H1 (cell line): ENCODE data around the gene TRMT2B. TPM values are rescaled to one million over a fixed set of nuclear protein-coding genes. Genes with fewer than 3 reads are reported as not detected.

ENCODE experiments used
- CTCF ChIA-PET: fragments of 300-600 bp; sonication (Branson Sonifier 250); formaldehyde crosslinking; loops from one replicate; lab custom pipeline; 2021; ENCODE audit not compliant: partially characterized antibody; lab: Charles Lee
- POLR2A ChIA-PET: fragments of 300-600 bp; sonication (Branson Sonifier 250); formaldehyde crosslinking; loops from one replicate; lab custom pipeline; 2021; ENCODE audit warnings: inconsistent platforms; ENCODE audit not compliant: partially characterized antibody; lab: Charles Lee
- DNase-seq, 2 experiments: peaks; one replicate each; pipeline versions ENCODE4 v3.0.0 to v3.0.0-alpha.2; 2010 to 2022; ENCODE audit warnings: low spot score in 2 of 2, low read depth in 1 of 2, mixed read lengths in 1 of 2
- FAIRE-seq: peaks from 2 replicates; lab custom pipeline; 2011; peaks lifted over from hg19 to GRCh38; lab: Jason Lieb, UNC
- H2AFZ ChIP-seq: 2 replicates; pipeline ENCODE4 v1.8.1; 2012; ENCODE audit warnings: low read length, inconsistent platforms
- H2AK5ac ChIP-seq: 2 replicates; pipeline ENCODE4 v1.6.1; 2013; ENCODE audit warnings: low read depth, low read length
- H2BK120ac ChIP-seq: replicated peaks from 2 replicates; pipeline ENCODE3; 2013; ENCODE audit warnings: low read depth, low read length, inconsistent platforms
- H2BK12ac ChIP-seq: 2 replicates; pipeline ENCODE4 v1.6.1; 2013; ENCODE audit warnings: low read depth, low read length
- H2BK15ac ChIP-seq: 2 replicates; pipeline ENCODE4 v1.6.1; 2013; ENCODE audit warnings: low read length
- H2BK20ac ChIP-seq: 2 replicates; pipeline ENCODE4 v1.6.1; 2013; ENCODE audit warnings: low read length
- H2BK5ac ChIP-seq: 2 replicates; pipeline ENCODE4 v1.6.1; 2013; ENCODE audit warnings: low read depth, low read length
- H3K14ac ChIP-seq: 2 replicates; pipeline ENCODE4 v1.6.1; 2013; ENCODE audit warnings: inconsistent platforms; ENCODE audit not compliant: insufficient read length
- H3K18ac ChIP-seq: 2 replicates; pipeline ENCODE4 v1.6.1; 2013; ENCODE audit warnings: low read length; ENCODE audit errors: extremely low read depth
- H3K23ac ChIP-seq: 2 replicates; pipeline ENCODE4 v1.6.1; 2013; ENCODE audit warnings: inconsistent platforms; ENCODE audit not compliant: insufficient read length
- H3K23me2 ChIP-seq: 2 replicates; pipeline ENCODE4 v1.6.1; 2013; ENCODE audit warnings: low read depth, low read length
- H3K27ac ChIP-seq: 2 replicates; pipeline ENCODE4 v1.6.1; 2011; ENCODE audit warnings: low read depth, low read length, inconsistent platforms
- H3K27me3 ChIP-seq, 4 experiments: replicated peaks in 1 of 4; 1 replicate in 1 of 4; 2 replicates in 3 of 4; pipeline versions ENCODE4 v1.6.1 to v1.8.1; 2011 to 2013; ENCODE audit warnings: low read length in 3 of 4, mild to moderate bottlenecking in 3 of 4, inconsistent platforms in 2 of 4, mixed read lengths in 2 of 4, moderate library complexity in 1 of 4; ENCODE audit not compliant: control insufficient read depth in 3 of 4, insufficient read depth in 3 of 4; ENCODE audit errors: extremely low read depth in 1 of 4
- H3K36me3 ChIP-seq, 4 experiments: 2 replicates each; pipeline versions ENCODE4 v1.6.1 to v1.8.1; 2011 to 2013; ENCODE audit warnings: mild to moderate bottlenecking in 4 of 4, low read length in 3 of 4, moderate library complexity in 2 of 4, control low read depth in 1 of 4, inconsistent platforms in 1 of 4; ENCODE audit not compliant: insufficient read depth in 4 of 4, control insufficient read depth in 2 of 4
- H3K4ac ChIP-seq: replicated peaks from 2 replicates; pipeline ENCODE3; 2013; ENCODE audit warnings: low read length, low read depth, mixed read lengths, inconsistent platforms; ENCODE audit not compliant: insufficient read length
- H3K4me1 ChIP-seq, 4 experiments: replicated peaks in 1 of 4; 1 replicate in 1 of 4; 2 replicates in 3 of 4; pipeline versions ENCODE4 v1.6.1 to v1.8.1; 2011 to 2013; ENCODE audit warnings: low read length in 3 of 4, inconsistent platforms in 2 of 4, mixed read lengths in 1 of 4; ENCODE audit not compliant: insufficient read depth in 4 of 4, control insufficient read depth in 3 of 4
- H3K4me2 ChIP-seq, 2 experiments: 2 replicates each; pipeline versions ENCODE4 v1.6.1 to v1.8.1; 2011 to 2013; ENCODE audit warnings: low read depth in 2 of 2, low read length in 2 of 2, control low read depth in 1 of 2, inconsistent platforms in 1 of 2, mild to moderate bottlenecking in 1 of 2; ENCODE audit not compliant: insufficient read depth in 1 of 2
- H3K4me3 ChIP-seq, 4 experiments: fragments of 200-600, 300-600 bp in 1 of 4; sonication (generic), shearing (Covaris generic), sonication (Bioruptor Twin) in 1 of 4; 2 replicates each; pipeline versions ENCODE4 v1.5.1 to v1.8.1; 2011 to 2016; ENCODE audit warnings: low read length in 4 of 4, low read depth in 3 of 4, control low read depth in 2 of 4, inconsistent platforms in 2 of 4, mild to moderate bottlenecking in 2 of 4, mixed read lengths in 1 of 4, moderate library complexity in 1 of 4; ENCODE audit not compliant: insufficient read depth in 2 of 4; ENCODE audit errors: extremely low read depth in 1 of 4
- H3K56ac ChIP-seq: replicated peaks from 2 replicates; pipeline ENCODE3; 2013; ENCODE audit warnings: low read depth, mild to moderate bottlenecking, mixed read lengths, low read length, inconsistent platforms; ENCODE audit not compliant: insufficient read length
- H3K79me1 ChIP-seq: 2 replicates; pipeline ENCODE4 v1.6.1; 2013; ENCODE audit warnings: low read depth, low read length, control low read depth
- H3K79me2 ChIP-seq, 2 experiments: 2 replicates each; pipeline versions ENCODE4 v1.6.1 to v1.8.1; 2012 to 2013; ENCODE audit warnings: low read length in 2 of 2, mild to moderate bottlenecking in 2 of 2, inconsistent platforms in 1 of 2; ENCODE audit not compliant: insufficient read depth in 2 of 2, control insufficient read depth in 1 of 2
- H3K9ac ChIP-seq, 4 experiments: replicated peaks in 1 of 4; 1 replicate in 1 of 4; 2 replicates in 3 of 4; pipeline versions ENCODE4 v1.6.1 to v1.8.1; 2011 to 2013; ENCODE audit warnings: low read depth in 3 of 4, low read length in 3 of 4, control low read depth in 2 of 4, mild to moderate bottlenecking in 2 of 4, moderate library complexity in 2 of 4, inconsistent platforms in 1 of 4; ENCODE audit errors: extremely low read depth in 1 of 4
- H3K9me3 ChIP-seq, 2 experiments: 2 replicates each; pipeline versions ENCODE4 v1.6.1 to v1.8.1; 2012 to 2013; ENCODE audit warnings: mild to moderate bottlenecking in 2 of 2, moderate library complexity in 2 of 2, control low read depth in 1 of 2, inconsistent platforms in 1 of 2, low read depth in 1 of 2, low read length in 1 of 2, mixed read lengths in 1 of 2; ENCODE audit not compliant: insufficient read depth in 2 of 2
- H4K20me1 ChIP-seq, 2 experiments: replicated peaks in 1 of 2; 2 replicates each; pipeline versions ENCODE3 to v1.8.1; 2011 to 2013; ENCODE audit warnings: inconsistent platforms in 2 of 2, low read length in 2 of 2, mild to moderate bottlenecking in 1 of 2; ENCODE audit not compliant: insufficient read depth in 2 of 2, control insufficient read depth in 1 of 2
- H4K5ac ChIP-seq: 2 replicates; pipeline ENCODE4 v1.6.1; 2013; ENCODE audit warnings: low read length, low read depth, mixed read lengths, inconsistent platforms; ENCODE audit not compliant: insufficient read length
- H4K8ac ChIP-seq: 2 replicates; pipeline ENCODE4 v1.8.0; 2013; ENCODE audit warnings: mild to moderate bottlenecking, moderate library complexity, low read length, inconsistent platforms; ENCODE audit not compliant: insufficient read depth; ENCODE audit errors: extremely low read depth
- H4K91ac ChIP-seq: replicated peaks from 2 replicates; pipeline ENCODE3; 2013; ENCODE audit warnings: low read length, mixed read lengths, inconsistent platforms; ENCODE audit not compliant: insufficient read length
- BCL11A ChIP-seq, 2 experiments: IDR thresholded peaks; one replicate each; pipeline ENCODE4 v1.6.1; 2011; ENCODE audit warnings: low read depth in 2 of 2, low read length in 2 of 2, mild to moderate bottlenecking in 2 of 2
- CHD2 ChIP-seq: IDR thresholded peaks from 2 replicates; pipeline ENCODE4 v1.6.1; 2012; ENCODE audit warnings: low read length, improper control_type of control experiment
- CTBP2 ChIP-seq: IDR thresholded peaks from 2 replicates; pipeline ENCODE4 v1.7.0; 2011; ENCODE audit warnings: borderline replicate concordance, mild to moderate bottlenecking, moderate library complexity, mixed read lengths, low read length; ENCODE audit not compliant: insufficient read depth, insufficient read length
- GABPA ChIP-seq: IDR thresholded peaks from 2 replicates; pipeline ENCODE4 v1.6.1; 2011; ENCODE audit warnings: mild to moderate bottlenecking, low read length, moderate library complexity, borderline replicate concordance; ENCODE audit not compliant: insufficient read depth
- NRF1 ChIP-seq: IDR thresholded peaks from 2 replicates; pipeline ENCODE4 v1.6.1; 2011; ENCODE audit warnings: mild to moderate bottlenecking, low read depth, low read length, improper control_type of control experiment
- PHF8 ChIP-seq: fragments of 200-600 bp; sonication (generic); conservative IDR thresholded peaks from 2 replicates; pipeline ENCODE4 v1.7.1; 2012; ENCODE audit warnings: low read depth, mild to moderate bottlenecking, inconsistent platforms, low read length, moderate library complexity
- POLR2A ChIP-seq, 2 experiments: IDR thresholded peaks; 1 replicate in 1 of 2; 2 replicates in 1 of 2; pipeline ENCODE4 v1.6.1; 2011; ENCODE audit warnings: low read depth in 2 of 2, low read length in 2 of 2, mild to moderate bottlenecking in 2 of 2; ENCODE audit errors: control extremely low read depth in 1 of 2
- POLR2AphosphoS5 ChIP-seq: IDR thresholded peaks from 2 replicates; pipeline ENCODE4 v1.6.1; 2011; ENCODE audit warnings: low read depth, low read length
- RFX5 ChIP-seq: IDR thresholded peaks from 2 replicates; pipeline ENCODE4 v1.6.1; 2011; ENCODE audit warnings: low read depth, low read length, improper control_type of control experiment, borderline replicate concordance
- RXRA ChIP-seq: IDR thresholded peaks from 2 replicates; pipeline ENCODE4 v1.6.1; 2011; ENCODE audit warnings: low read depth, mild to moderate bottlenecking, low read length, moderate library complexity; ENCODE audit not compliant: insufficient read depth
- SIN3A ChIP-seq, 2 experiments: IDR thresholded peaks in 1 of 2; conservative IDR thresholded peaks in 1 of 2; 2 replicates each; pipeline ENCODE4 v1.6.1; 2011 to 2012; ENCODE audit warnings: low read length in 2 of 2, improper control_type of control experiment in 1 of 2, low read depth in 1 of 2, mild to moderate bottlenecking in 1 of 2
- TAF1 ChIP-seq: IDR thresholded peaks from 2 replicates; pipeline ENCODE4 v1.6.1; 2011; ENCODE audit warnings: mild to moderate bottlenecking, low read depth, low read length
- ZNF274 ChIP-seq: IDR thresholded peaks from 2 replicates; pipeline ENCODE4 v1.7.0; 2012; ENCODE audit warnings: low read length, borderline replicate concordance; ENCODE audit errors: extremely low read depth
- WGBS, 2 experiments: shearing (Covaris generic) in 1 of 2; methylation state at CpG; one replicate each; pipeline versions ENCODE4 v1.1.6 to v1.1.7; 2013 to 2015; ENCODE audit warnings: low lambda C conversion rate in 2 of 2, mixed read lengths in 2 of 2, inconsistent platforms in 1 of 2, low coverage in 1 of 2, missing lambda C conversion rate in 1 of 2; ENCODE audit not compliant: insufficient replicate concordance in 2 of 2, insufficient coverage in 1 of 2, insufficient read length in 1 of 2; ENCODE audit errors: extremely low coverage in 1 of 2, missing lambda C conversion rate in 1 of 2; 5-methylcytosine and 5-hydroxymethylcytosine counted together
- polyA plus RNA-seq, 7 experiments: library from polyadenylated mRNA; depleted of rRNA in 3 of 7; stranded (reverse) in 5 of 7; unstranded in 2 of 7; fragments of >200 nt in 5 of 7; fragments of 200-250 nt in 2 of 7; gene quantifications; 1 replicate in 5 of 7; 2 replicates in 1 of 7; 4 replicates in 1 of 7; pipeline versions ENCODE4 v1.2.1 to v1.2.3, GENCODE V29; 2011 to 2013; ENCODE audit warnings: missing spikeins in 2 of 7, mixed read lengths in 2 of 7
- total RNA-seq: library from RNA; stranded (reverse); fragmentation: NEBNext Ultra II Directional; extraction: Animal tissue kit (Norgen Biotek cat#: 25700); gene quantifications from 2 replicates; pipeline ENCODE4 v1.2.1, GENCODE V29; 2021

TRMT2B gene
- total and polyA plus RNA-seq, 2 of the 8 experiments (the other 6 are each of a cell fraction or from before 2014, with no cell fraction given) = 12.1 to 12.4 TPM

DNA sequence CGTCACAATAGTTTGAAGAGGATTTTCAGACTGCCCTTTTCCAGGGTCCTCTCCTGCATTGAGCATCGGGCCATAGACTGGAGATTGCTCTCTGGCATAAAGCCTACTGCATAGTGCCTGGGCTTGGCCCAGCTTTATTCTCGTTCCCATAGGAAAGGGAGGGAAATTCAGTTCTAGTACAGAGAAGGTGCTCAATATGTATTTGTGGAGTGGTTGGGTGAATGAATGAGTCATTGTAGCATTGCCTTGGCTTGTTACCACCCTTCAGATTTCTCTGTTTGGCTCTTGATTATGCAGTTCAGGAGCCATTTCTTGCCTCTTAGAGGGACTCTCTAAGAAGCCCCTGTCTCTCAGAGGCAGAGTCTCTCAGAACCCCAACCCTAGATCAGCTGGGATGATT lies 29.3 kb upstream of the TRMT2B start:
- H2BK5ac ChIP-seq = no peak overlapping the region
- FAIRE-seq = no peak
- 91% methylated on average over 3 of the region's 3 CpGs; no CpG with 5 or more reads in 1 of the 2 experiments for WGBS, 2 experiments
- H3K4me3 ChIP-seq = no peak overlapping the region
- H3K9ac ChIP-seq = no peak overlapping the region
- POLR2A ChIA-PET = no interaction called here
- CTCF ChIA-PET = no interaction called here
- H3K79me2 ChIP-seq = no peaks in the 10 kb centered on the region
- H2BK12ac ChIP-seq = no peak overlapping the region
- no peak overlapping the region for H2BK20ac ChIP-seq
- H3K23ac ChIP-seq = no peak overlapping the region
- H4K91ac ChIP-seq = no peak overlapping the region
- no peak overlapping the region for H3K14ac ChIP-seq
- H3K9me3 ChIP-seq = no peaks in the 10 kb centered on the region
- H4K8ac ChIP-seq = no peak overlapping the region
- no peaks in the 10 kb centered on the region for H3K79me1 ChIP-seq
- peaks cover 0 to 2% (median 0%) of the 10 kb centered on the region in 4 experiments; a peak in 1 of 7 replicates for H3K4me1 ChIP-seq
- 0 out of 2 replicates have a peak, but pooled peaks cover 8% of the 10 kb centered on the region for H3K23me2 ChIP-seq
- TF ChIP-seq CTBP2 (no peak), POLR2AphosphoS5 (no peak), SIN3A (conservative IDR thresholded peaks at IDR 0.05 in 1 of 2, IDR thresholded peaks at IDR 0.05 in 1 of 2; ENCODE audit: low read depth in 1 of 2, low read length in 2 of 2) (no peak), NRF1 (no peak), ZNF274 (no peak), RXRA (no peak), TAF1 (no peak), POLR2A (IDR thresholded peaks at IDR 0.05; ENCODE audit: control extremely low read depth in 1 of 2, low read depth in 2 of 2, low read length in 2 of 2) (no peak), BCL11A (IDR thresholded peaks at IDR 0.05; ENCODE audit: low read depth in 2 of 2, low read length in 2 of 2) (no peak), CHD2 (no peak), RFX5 (no peak), GABPA (no peak), PHF8 (no peak)
- TF ChIP-seq, all 59 proteins: peak for 0
- Histone ChIP-seq H3K27me3 (peaks cover 0 to 2% (median 1%) of the 10 kb centered on the region in 4 experiments; a peak in 3 of 7 replicates), H3K27ac (no peak overlapping the region), H4K20me1 (no peaks in the 10 kb centered on the region), H3K18ac (no peak overlapping the region), H3K4ac (no peak overlapping the region), H3K4me2 (no peak overlapping the region; a peak in 1 of 4 replicates), H4K5ac (no peak overlapping the region), H2AFZ (no peak overlapping the region), H3K36me3 (no peaks in the 10 kb centered on the region), H2BK15ac (no peak overlapping the region), H3K56ac (no peak overlapping the region), H2BK120ac (no peak overlapping the region), H2AK5ac (no peak overlapping the region)
- DNase-seq = no peak
